Stimulated activated CD8-positive, alpha-beta memory T cell treated with anti-CD3 and anti-CD28 coated beads, Interleukin-7, amount 100 ng/mL, for 4 hours (primary cell): ENCODE measurements around the gene GNG7.
"Not testable (repeated sequence)": the region's sequence is repeated elsewhere in the genome, so short reads cannot be mapped to it uniquely, and the experiment has no call there.

Source experiments
- DNase-seq, 2 donors: peaks; one replicate each; pipeline ENCODE4 v3.0.0-alpha.2; 2020; ENCODE audit warnings: low read depth in 2 of 2

Gene GNG7

DNA sequence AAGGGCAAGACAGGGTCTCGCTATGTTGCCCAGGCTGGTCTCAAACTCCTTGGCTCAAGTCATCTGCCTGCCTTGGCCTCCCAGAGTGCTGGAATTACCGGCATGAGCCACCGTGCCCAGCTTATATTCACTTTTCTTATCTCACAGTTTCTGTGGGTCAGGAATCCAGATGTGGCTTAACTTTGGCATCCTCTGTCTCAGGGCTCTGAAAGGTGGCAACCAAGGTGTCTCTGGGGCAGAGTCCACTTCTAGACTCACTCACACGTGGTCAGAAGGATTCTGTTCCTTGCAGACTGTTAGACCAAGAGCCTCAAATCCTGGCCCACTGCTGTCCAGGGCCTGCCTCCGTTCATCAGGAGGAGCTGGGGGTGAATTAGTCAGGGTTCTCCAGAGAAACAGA lies 238.1 kb downstream of the GNG7 start:
- DNase-seq: no peak

DNA sequence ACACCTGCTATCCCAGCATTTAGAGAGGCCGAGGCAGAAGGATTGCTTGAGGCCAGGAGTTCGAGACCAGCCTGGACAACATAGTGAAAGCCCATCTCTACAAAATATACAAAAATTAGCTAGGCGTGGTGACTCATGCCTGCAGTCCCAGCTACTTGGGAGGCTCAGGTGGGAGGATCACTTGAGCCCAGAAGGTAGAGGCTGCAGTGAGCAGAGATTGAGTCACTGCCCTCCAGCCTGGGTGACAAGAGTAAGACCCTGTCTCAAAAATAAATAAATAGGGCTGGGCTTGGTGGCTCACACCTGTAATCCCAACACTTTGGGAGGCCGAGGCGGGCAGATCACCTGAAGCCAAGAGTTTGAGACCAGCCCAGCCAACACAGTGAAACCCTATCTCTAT lies 238.8 kb downstream of the GNG7 start:
- not testable (repeated sequence) for DNase-seq

DNA sequence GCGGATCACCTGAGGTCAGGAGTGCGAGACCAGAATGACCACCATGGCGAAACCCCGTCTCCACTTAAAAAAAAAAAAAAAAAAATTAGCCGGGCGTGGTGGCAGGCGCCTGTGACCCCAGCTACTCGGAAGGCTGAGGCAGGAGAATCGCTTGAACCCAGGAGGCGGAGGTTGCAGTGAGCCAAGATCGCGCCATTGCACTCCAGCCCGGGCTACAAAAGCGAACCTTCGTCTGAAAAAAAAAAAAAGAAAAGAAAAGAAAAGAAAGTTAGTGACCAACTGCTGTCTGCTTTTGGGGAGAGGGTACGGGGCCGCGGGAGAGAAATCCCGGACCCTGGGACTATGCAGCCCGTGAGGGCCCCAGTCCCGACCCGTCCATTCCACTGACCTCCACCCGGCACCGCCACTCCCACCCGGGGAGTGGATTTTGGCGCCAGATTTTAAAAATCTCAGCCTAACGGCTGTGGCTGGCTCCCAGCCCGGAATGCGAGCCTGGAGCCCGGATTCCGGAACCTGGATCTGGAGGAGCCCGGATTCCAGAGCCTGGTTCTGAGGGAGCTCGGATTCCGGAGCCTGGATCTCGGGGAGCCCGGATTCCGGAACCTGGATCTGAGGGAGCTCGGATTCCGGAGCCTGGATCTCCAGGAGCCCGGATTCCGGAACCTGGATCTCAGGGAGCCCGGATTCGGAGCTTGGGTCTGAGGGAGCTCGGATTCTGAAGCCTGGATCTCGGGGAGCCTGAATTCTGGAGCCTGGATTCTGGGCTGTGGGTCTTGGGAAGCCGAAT lies 239.7 kb downstream of the GNG7 start:
- DNase-seq: no peak

- peak in 1 of 2 donors; percentile 57 for DNase-seq
Observed at GRCh38 chr19:2461751-2462634, 240.5 kb downstream of the GNG7 start.
